WI38 (cell line): Measurements from ENCODE around the gene CUX1.

Experiments used
- H3K4me3 ChIP-seq: 2 replicates; pipeline ENCODE4 v1.5.1; 2011; ENCODE audit warnings: low read depth, mild to moderate bottlenecking, control low read depth, low read length
- TF ChIP-seq, protein P1 (sequence below): IDR thresholded peaks from 2 replicates; pipeline ENCODE4 v1.5.1; 2012; ENCODE audit warnings: low read depth, mild to moderate bottlenecking, control low read depth, low read length

Gene CUX1

DNA sequence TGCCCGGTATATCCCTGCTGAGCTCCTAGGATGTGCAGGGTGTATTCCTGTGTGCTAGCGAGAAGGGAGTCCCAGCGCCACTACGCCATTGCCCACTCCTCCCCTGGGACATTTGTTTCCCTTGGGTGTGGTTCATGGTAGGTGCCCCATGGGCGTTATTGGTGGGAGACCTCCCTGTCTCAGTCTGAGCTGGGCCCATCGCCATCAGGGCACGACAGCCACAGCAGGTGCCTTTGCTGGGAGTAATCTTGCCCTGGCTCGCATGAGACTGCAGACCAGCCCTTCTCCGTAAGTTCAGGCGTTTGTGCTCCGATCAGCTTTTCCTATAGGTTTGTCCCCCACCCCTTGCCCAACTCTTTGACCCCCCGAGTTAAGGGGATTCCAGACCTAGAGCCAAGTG lies 332.0 kb downstream of the CUX1 start:
- TF ChIP-seq, protein P1, sequence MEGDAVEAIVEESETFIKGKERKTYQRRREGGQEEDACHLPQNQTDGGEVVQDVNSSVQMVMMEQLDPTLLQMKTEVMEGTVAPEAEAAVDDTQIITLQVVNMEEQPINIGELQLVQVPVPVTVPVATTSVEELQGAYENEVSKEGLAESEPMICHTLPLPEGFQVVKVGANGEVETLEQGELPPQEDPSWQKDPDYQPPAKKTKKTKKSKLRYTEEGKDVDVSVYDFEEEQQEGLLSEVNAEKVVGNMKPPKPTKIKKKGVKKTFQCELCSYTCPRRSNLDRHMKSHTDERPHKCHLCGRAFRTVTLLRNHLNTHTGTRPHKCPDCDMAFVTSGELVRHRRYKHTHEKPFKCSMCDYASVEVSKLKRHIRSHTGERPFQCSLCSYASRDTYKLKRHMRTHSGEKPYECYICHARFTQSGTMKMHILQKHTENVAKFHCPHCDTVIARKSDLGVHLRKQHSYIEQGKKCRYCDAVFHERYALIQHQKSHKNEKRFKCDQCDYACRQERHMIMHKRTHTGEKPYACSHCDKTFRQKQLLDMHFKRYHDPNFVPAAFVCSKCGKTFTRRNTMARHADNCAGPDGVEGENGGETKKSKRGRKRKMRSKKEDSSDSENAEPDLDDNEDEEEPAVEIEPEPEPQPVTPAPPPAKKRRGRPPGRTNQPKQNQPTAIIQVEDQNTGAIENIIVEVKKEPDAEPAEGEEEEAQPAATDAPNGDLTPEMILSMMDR, result no peak
- H3K4me3 ChIP-seq, result no peak overlapping the region

DNA sequence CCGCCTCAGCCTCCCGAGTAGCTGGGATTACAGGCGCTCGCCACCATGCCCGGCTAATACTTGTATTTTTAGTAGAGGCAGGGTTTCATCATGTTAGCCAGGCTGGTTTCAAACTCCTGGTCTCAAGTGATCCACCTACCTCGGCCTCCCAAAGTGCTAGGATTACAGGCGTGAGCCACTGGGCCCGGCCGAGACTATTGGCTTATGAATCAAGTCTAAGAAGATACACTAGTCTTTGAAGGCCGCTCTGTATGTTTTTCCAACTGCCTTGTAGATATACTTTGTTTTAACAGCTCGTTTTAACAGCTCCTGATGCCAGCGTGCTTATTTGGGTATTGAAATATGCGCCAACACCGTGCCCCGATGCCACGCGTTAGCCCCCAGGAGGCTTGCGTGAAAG lies 332.8 kb downstream of the CUX1 start:
- TF ChIP-seq, protein P1, result no peak
- H3K4me3 ChIP-seq, result no peak overlapping the region

DNA sequence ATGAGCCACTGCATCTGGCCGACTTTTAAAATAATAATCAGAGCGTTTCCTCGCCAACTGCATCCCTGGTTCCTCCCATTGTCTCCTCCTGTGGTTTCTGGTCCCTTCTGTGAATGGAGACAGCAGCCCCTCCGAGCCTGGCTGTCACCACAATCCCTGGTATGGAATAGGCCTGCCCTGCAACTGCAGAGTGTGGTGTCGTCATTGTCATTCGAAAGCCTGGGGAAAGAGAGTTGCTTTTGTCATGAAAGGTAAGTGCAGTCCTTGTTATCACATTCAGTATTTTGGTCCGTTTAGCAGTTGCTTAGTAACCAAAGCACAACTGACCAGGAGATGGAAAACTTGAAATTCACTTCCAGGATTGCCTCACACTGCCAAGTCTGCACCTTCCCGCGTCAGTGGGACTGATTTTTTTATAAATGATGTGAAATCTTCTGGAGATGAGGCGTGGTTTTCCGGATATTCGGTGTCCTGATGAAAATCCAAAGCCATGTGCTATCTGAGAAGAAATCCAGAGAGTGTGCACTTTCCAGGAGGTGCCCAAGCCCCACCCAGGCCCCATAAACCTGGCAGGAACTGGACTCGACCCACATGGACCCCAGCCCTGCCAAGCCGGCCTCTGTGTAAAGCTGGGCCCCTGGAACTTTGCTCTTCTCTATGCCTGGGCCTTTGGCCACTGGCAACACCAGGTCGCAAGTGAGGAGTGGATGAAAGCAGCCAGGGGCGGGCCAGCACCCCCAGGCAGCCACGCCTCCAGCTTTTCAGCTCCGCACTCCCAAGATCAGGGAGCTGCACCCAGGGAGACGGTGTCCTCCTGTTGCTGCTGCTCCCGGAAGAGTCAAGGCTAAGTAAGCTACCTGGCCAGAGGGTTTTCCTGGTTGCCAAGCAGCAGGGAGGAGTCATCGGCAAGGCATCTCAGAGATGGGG lies 335.5 kb downstream of the CUX1 start:
- TF ChIP-seq, protein P1, result no peak
- H3K4me3 ChIP-seq, result no peak overlapping the region

- TF ChIP-seq, protein P1, result no peak
- H3K4me3 ChIP-seq, result no peak overlapping the region
These were observed 336.1 kb downstream of the CUX1 start for GRCh38 chr7:102153599-102153946.

- no peak overlapping the region for H3K4me3 ChIP-seq
- TF ChIP-seq, protein P1, result no peak
These were observed 337.0 kb downstream of the CUX1 start for GRCh38 chr7:102154425-102154824.

GRCh38 chr7:102155821-102156441 lies 338.5 kb downstream of the CUX1 start:
- H3K4me3 ChIP-seq, result no peak overlapping the region
- TF ChIP-seq, protein P1, result no peak

DNA sequence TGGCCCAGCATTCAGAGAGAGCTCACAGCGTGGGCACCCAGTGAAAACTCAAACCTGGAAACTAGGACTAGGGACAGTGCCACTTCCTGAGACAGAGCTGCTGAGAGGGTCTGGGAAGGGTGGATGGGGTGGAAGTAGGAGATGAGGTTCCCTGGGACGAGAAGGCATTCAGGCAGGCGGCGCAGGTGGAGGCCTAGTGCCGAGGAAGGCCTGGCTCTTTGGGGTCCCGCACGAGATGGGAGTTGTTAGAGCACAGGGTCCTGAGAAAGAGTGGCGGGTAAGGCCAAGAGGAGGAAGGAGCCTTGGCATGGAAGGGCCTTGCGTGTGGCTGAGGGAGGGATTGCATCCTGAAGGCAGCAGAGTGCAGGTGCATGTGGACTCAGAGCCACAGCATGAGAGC lies 339.4 kb downstream of the CUX1 start:
- H3K4me3 ChIP-seq, result no peak overlapping the region

More for the DNA sequence above, 339.4 kb downstream of the CUX1 start:
- TF ChIP-seq, protein P1, result no peak
